Neural progenitor cell (in vitro differentiated cells): ENCODE data around the gene DYNLRB1.

Source experiments
- EZH2 ChIP-seq: fragments of 200-600 bp; sonication (generic); IDR thresholded peaks from 2 replicates; pipeline ENCODE4 v1.6.1; 2017; ENCODE audit warnings: antibody characterized with exemption, mild to moderate bottlenecking, moderate library complexity
- TF ChIP-seq, protein P1 (sequence below): fragments of 200-600 bp; sonication (generic); IDR thresholded peaks from 2 replicates; pipeline ENCODE4 v1.5.1; 2017; ENCODE audit warnings: antibody characterized with exemption, mild to moderate bottlenecking

DNA sequence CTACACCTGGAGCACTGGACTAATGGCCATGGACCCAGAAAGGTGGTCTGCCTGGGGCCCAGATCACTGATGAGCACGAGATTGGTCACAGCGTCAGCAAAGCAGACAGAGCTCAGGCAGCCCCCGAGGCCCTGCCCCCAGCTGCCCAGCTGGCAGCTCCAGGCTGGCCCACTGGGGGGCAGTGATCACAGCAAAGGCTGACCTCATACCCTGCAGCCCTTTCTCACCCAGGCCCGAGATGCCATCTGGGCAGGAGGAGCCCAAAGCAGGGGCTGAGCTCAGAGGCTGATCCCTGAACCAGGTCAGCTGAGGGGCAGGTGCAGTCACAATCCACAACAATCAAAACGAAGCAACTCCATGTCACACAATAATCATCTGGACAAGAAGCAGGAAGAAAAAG, 46.4 kb downstream of the DYNLRB1 start:
- TF ChIP-seq, protein P1, sequence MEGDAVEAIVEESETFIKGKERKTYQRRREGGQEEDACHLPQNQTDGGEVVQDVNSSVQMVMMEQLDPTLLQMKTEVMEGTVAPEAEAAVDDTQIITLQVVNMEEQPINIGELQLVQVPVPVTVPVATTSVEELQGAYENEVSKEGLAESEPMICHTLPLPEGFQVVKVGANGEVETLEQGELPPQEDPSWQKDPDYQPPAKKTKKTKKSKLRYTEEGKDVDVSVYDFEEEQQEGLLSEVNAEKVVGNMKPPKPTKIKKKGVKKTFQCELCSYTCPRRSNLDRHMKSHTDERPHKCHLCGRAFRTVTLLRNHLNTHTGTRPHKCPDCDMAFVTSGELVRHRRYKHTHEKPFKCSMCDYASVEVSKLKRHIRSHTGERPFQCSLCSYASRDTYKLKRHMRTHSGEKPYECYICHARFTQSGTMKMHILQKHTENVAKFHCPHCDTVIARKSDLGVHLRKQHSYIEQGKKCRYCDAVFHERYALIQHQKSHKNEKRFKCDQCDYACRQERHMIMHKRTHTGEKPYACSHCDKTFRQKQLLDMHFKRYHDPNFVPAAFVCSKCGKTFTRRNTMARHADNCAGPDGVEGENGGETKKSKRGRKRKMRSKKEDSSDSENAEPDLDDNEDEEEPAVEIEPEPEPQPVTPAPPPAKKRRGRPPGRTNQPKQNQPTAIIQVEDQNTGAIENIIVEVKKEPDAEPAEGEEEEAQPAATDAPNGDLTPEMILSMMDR, result peak; percentile 47
- TF ChIP-seq EZH2, result no peak
